Activated naive CD8-positive, alpha-beta T cell treated with anti-CD3 and anti-CD28 coated beads, Interleukin-2, amount 10 ng/mL, durations not matched to agents 7 days and 5 days (primary cell): Measurements from ENCODE around the gene TMEM126B. TPM values are rescaled to one million over a fixed set of nuclear protein-coding genes. Genes with fewer than 3 reads are reported as not detected.
"Not testable (repeated sequence)": the region's sequence is repeated elsewhere in the genome, so short reads cannot be mapped to it uniquely, and the experiment has no call there.

Experiments used
- ATAC-seq: fragments of 150-1000 bp; cut with Tn5 transposase; one replicate; pipeline ENCODE4 v1.10.0; 2021; ENCODE audit warnings: low read depth, moderate library complexity
- POLR2A ChIA-PET: fragments of 350-600 bp; sonication (Branson Sonifier 250); formaldehyde crosslinking; loops from one replicate; lab custom pipeline; 2021; ENCODE audit warnings: antibody characterized with exemption; lab: Charles Lee
- DNase-seq: peaks from one replicate; pipeline ENCODE4 v3.0.0; 2021
- H3K27ac Mint-ChIP-seq: one replicate; pipeline ENCODE4 v1.8.0; 2022; ENCODE audit warnings: mild to moderate bottlenecking, mixed read lengths
- H3K27me3 Mint-ChIP-seq: one replicate; pipeline ENCODE4 v1.8.0; 2022; ENCODE audit warnings: mild to moderate bottlenecking, moderate library complexity, mixed read lengths
- H3K36me3 Mint-ChIP-seq: one replicate; pipeline ENCODE4 v1.8.0; 2021; ENCODE audit warnings: mild to moderate bottlenecking, mixed read lengths
- H3K4me1 Mint-ChIP-seq: one replicate; pipeline ENCODE4 v1.8.0; 2021; ENCODE audit warnings: mixed read lengths
- H3K4me3 Mint-ChIP-seq: one replicate; pipeline ENCODE4 v1.8.0; 2022; ENCODE audit warnings: mild to moderate bottlenecking, moderate library complexity, mixed read lengths
- H3K9me3 Mint-ChIP-seq: one replicate; pipeline ENCODE4 v1.8.0; 2021; ENCODE audit warnings: mixed read lengths
- total RNA-seq, 2 experiments: library from RNA; stranded (reverse); gene quantifications; one replicate each; pipeline ENCODE4 v1.2.3, GENCODE V29; 2021

The TMEM126B gene
- 10 to 100 TPM; 52.8 to 53.9 TPM for total RNA-seq

DNA sequence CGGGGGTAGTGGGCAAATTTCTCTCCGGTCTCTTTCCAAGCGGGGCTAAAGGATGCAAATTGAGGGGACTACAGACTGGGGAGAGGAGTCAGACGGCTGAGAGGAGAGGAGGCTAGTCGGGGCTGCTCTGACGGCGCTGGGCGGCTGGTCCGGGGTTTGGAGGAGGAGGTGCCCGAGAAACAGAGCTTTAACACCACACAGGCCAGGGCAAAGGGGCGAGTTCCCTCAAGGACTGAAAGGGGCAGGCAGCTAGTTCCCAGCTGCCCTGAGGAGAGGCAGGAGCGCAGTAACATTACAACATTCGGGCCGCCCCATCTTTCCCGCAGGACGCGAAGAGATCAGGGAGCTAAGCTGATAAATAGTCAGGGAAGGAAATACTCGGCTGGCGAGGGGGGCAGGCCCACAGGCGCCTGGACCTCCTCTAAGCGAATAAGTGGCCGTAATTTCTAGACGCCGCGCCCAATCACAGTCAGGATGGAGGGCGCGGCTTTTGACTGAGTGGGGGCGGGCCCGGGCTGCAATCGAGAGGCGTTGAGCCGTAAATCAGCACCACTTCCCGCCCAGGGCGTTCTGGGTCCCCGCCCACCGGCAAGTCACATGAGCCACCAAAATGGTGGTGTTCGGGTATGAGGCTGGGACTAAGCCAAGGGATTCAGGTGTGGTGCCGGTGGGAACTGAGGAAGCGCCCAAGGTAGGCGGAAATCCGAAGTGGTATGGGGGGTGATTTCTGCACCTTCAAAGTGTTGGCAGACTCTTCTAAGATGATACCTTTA is at the start of gene TMEM126B:
TSS of gene TMEM126B (plus strand) at position 596 of the 773 bp plus-strand sequence. CDS start at position 611, 15 bp downstream.
- ATAC-seq = peak; percentile 99
- Mint-ChIP-seq H3K27me3 (peaks cover 2% of the 10 kb centered on the region), H3K27ac (peak within 1 kb of the TSS; percentile 95), H3K4me1 (peaks cover 29% of the 10 kb centered on the region), H3K9me3 (no peaks in the 10 kb centered on the region), H3K36me3 (peaks cover 16% of the 10 kb centered on the region), H3K4me3 (peak within 1 kb of the TSS; percentile 97)
- POLR2A ChIA-PET = interaction anchor here (0.7 to 3.8 kb wide), 12 partner anchors 17 to 674 kb away, joined by 3 to 48 read pairs (median 4); partner anchors contain the start of genes CCDC83, CREBZF, EED and HIKESHI
- peak; percentile 94 for DNase-seq

DNA sequence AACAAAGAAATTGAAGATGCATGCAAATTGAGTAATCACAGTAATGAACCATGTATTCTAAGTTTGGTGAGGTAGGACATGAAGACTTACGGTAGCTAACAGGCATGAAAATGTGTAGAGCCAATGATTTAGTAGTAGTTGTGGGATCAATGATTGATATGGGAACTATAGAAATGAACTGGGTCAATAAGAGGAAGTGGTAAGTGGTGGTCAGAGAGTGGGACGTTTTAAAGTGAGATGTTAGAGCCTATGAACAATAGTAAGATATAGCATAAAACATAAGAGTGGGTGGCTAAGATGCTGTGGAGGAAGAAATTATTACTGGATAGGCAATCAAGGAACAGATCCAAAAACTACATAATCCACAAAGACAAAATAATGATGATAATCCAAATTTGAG is 46.3 kb upstream of the TMEM126B start:
- Mint-ChIP-seq H3K27ac (no peak overlapping the region), H3K36me3 (no peaks in the 10 kb centered on the region)
- ATAC-seq = no peak

DNA sequence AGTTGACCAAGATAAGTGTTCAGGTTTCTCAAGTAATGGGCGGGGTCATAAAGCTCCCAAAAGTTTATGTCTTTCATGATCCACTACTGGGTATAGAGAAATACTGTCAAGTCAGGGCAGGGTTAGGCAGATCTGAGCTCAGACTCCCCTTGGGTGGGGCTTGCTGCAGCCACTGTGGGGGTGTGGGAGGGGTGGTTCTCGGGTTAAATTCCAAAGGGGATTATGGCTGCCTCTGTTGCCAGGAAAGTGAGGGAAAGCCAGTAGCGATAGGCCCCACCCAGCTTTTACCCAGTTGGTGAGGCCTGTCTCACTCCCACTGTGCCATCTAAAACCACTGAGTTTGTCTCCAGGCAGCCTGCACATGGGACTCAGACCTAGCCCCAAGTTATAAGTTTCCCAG is 39.0 kb upstream of the TMEM126B start:
- H3K4me3 Mint-ChIP-seq = no peak overlapping the region

More for the DNA sequence above, 46.3 kb upstream of the TMEM126B start:
- H3K4me3 Mint-ChIP-seq = no peak overlapping the region
- no peak for DNase-seq
- no peaks in the 10 kb centered on the region for H3K4me1 Mint-ChIP-seq
- H3K9me3 Mint-ChIP-seq = no peaks in the 10 kb centered on the region
- peaks cover 13% of the 10 kb centered on the region for H3K27me3 Mint-ChIP-seq
- POLR2A ChIA-PET = no interaction called here

DNA sequence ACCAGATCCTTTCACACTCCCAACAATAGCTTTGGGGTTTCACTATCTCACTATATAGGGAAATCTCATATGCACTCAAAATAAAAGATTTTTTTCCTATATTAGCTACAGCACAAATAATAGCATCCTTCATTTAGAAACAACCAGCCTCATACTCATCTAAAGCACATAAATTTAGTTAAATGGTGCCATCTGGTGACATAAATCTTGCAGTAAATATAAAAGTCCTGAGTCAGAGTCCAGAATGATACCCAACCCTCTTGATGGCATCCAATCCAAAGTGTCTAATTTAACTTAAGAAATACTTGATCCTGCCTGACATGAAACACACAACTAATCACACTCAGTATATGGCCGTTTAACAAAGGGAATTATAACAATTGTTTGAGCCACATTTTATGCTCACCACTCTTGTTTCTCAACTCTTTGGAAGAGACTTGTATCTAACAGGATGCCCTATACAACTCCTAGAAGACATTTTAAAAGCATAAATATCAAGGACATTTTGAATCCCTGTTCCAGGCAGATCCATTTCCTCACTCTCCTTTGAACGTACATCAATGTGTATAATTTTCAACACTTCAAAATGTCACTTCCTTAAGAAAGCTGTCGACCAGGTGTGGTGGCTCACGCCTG is 37.4 kb upstream of the TMEM126B start:
- H3K36me3 Mint-ChIP-seq = no peaks in the 10 kb centered on the region
- POLR2A ChIA-PET = no interaction called here
- H3K9me3 Mint-ChIP-seq = peaks cover 3% of the 10 kb centered on the region
- DNase-seq (no peak), ATAC-seq (no peak)
- no peak overlapping the region for H3K4me3 Mint-ChIP-seq
- H3K27me3 Mint-ChIP-seq = peaks cover 11% of the 10 kb centered on the region
- H3K27ac Mint-ChIP-seq = no peak overlapping the region
- no peaks in the 10 kb centered on the region for H3K4me1 Mint-ChIP-seq

More for the DNA sequence above, 39.0 kb upstream of the TMEM126B start:
- Mint-ChIP-seq H3K9me3 (peaks cover 3% of the 10 kb centered on the region), H3K27me3 (peaks cover 15% of the 10 kb centered on the region), H3K36me3 (no peaks in the 10 kb centered on the region), H3K27ac (no peak overlapping the region), H3K4me1 (no peaks in the 10 kb centered on the region)
- POLR2A ChIA-PET = no interaction called here
- ATAC-seq = no peak
- no peak for DNase-seq

DNA sequence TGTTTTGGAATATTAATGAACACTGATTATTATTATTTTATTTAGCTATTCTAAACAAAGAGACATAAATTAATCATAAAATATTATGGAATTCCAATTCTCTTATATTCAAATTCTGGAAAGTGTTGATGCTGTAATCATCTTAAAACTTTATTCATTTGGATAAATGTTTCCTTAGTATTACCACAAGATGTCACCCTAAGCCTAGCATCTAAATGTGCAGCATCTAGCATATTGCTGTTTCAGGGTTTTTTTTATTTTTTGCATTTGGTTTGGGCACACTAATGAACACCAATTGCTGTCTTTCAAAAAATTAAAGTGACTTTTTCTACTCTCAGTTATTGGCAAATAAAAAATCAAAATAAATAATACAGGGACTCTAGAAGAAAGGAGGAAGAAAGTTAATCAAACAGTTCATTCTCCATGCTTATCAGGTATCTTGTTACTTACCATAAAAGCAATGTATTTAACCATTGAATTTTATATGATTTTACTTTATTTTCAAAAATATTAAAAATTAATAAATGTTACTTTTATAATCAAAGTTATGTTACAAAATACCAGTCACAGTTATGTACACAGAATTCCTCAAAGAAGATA is 33.0 kb upstream of the TMEM126B start:
- Mint-ChIP-seq H3K36me3 (no peaks in the 10 kb centered on the region), H3K9me3 (no peaks in the 10 kb centered on the region), H3K27me3 (no peaks in the 10 kb centered on the region), H3K4me1 (no peaks in the 10 kb centered on the region), H3K4me3 (no peak overlapping the region), H3K27ac (no peak overlapping the region)
- ATAC-seq = no peak
- no peak for DNase-seq
- POLR2A ChIA-PET = no interaction called here

DNA sequence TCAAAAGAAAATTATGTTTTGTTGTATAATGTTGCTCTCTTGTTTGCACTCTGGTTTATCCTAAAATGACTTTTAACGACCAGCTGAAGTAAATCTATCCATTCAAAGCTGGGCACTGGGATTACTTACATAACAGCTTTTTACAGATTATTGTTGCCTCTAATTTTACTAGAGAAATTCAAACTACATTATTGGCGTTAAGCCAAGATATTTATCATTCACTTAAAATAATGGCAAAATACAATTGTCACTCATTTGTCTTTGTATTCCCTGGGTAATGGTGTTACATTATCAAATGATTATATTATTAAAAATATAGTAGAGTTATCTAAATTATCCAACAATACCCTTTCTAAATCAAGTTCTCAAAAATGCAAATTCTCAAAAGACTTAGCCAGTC is 31.5 kb upstream of the TMEM126B start:
- Mint-ChIP-seq H3K27ac (no peak overlapping the region), H3K36me3 (no peaks in the 10 kb centered on the region), H3K4me3 (no peak overlapping the region), H3K4me1 (no peaks in the 10 kb centered on the region), H3K27me3 (no peaks in the 10 kb centered on the region), H3K9me3 (no peaks in the 10 kb centered on the region)
- POLR2A ChIA-PET = no interaction called here
- ATAC-seq (no peak), DNase-seq (no peak)

DNA sequence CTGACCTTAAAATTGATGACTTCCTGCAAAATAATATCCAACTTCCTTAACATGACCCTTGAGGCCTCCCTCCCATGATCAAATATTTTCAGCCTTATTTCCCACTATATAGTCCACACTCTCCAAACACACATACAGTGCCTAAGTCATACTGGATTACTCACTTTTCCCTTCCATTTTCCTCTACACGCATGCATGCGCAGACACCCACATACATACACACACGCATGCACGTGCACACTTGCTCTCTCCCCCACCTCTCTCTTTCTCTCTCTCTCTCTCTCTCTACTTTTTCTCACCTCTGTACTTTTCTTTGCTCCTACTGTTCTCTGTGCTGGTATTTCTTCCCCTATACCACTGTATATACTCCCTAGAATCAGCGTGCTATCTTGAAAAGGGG is 29.3 kb upstream of the TMEM126B start:
- H3K27me3 Mint-ChIP-seq = no peaks in the 10 kb centered on the region
- DNase-seq (no peak), ATAC-seq (no peak)
- H3K27ac Mint-ChIP-seq = no peak overlapping the region
- no peak overlapping the region for H3K4me3 Mint-ChIP-seq
- no peaks in the 10 kb centered on the region for H3K9me3 Mint-ChIP-seq
- no peaks in the 10 kb centered on the region for H3K36me3 Mint-ChIP-seq
- POLR2A ChIA-PET = no interaction called here
- H3K4me1 Mint-ChIP-seq = no peaks in the 10 kb centered on the region

DNA sequence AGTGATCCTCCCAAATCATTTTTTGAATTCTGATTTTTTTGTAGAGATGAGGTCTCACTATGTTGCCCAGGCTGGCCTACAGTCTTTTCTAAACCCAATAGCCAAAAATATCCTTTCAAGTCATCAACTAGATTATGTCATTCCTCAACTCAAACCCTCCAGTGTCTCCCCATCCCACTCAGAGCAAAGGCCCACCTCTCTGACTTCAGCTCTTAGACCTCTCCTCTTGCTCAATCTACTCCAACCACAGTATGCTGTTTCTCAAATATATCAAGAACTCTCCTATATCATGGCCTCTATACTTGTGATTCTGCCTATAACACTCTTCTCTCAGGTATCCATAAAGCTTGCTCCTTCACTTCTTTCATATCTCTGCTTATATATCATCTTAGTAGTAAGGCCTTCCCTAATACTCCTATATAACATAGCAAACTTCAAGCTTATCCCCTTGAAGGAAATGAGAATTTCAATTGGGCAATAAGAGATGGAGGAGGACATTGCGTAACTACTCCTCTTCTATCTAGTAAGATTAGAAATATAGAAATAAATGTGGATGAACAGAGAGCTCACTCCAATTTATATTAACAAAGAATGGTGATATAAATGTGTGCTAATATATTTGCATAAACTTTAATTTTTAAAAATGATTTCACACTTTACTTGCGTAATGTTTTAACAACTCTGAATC is 25.7 kb upstream of the TMEM126B start:
- no peak overlapping the region for H3K27ac Mint-ChIP-seq

DNA sequence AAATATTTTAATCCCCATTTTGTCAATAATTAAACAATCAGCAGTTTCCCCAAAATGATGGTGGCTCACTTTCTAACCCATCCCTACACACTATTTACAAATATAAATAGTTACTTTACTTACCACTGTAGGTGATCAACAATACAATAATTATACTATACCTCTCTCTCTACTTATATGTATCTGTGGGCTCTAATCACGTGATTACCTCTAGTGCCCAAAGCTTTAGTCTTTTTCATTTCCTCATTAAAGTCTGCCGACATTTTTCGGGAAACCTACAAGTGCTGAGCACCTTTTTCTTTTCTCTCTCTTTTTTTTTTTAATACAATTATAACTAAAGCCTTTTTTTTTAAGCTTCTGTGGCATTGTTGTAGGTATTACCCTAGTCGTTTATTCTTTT is 25.2 kb upstream of the TMEM126B start:
- H3K9me3 Mint-ChIP-seq = no peaks in the 10 kb centered on the region

More for the DNA sequence above, 25.7 kb upstream of the TMEM126B start:
- H3K4me3 Mint-ChIP-seq = no peak overlapping the region
- no peaks in the 10 kb centered on the region for H3K9me3 Mint-ChIP-seq
- DNase-seq (no peak), ATAC-seq (no peak)
- H3K36me3 Mint-ChIP-seq = peaks cover 1% of the 10 kb centered on the region
- no peaks in the 10 kb centered on the region for H3K27me3 Mint-ChIP-seq
- POLR2A ChIA-PET = no interaction called here
- H3K4me1 Mint-ChIP-seq = peaks cover 6% of the 10 kb centered on the region

DNA sequence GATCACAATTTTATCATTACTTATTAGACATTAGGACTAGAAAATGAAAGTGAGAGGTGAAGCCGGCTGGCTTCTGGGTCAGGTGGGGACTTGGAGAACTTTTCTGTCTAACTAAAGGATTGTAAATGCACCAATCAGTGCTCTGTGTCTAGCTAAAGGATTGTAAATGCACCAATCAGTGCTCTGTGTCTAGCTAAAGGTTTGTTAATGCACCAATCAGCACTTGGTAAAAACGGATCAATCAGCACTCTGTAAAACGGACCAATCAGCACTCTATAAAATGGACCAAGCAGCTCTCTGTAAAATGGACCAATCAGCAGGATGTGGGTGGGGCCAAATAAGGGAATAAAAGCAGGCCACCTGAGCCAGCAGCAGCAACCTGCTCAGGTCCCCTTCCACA is 22.2 kb upstream of the TMEM126B start:
- ATAC-seq = not testable (repeated sequence)

More for the DNA sequence above, 25.2 kb upstream of the TMEM126B start:
- peaks cover 1% of the 10 kb centered on the region for H3K36me3 Mint-ChIP-seq
- no peak overlapping the region for H3K27ac Mint-ChIP-seq
- DNase-seq (no peak), ATAC-seq (no peak)
- POLR2A ChIA-PET = no interaction called here
- no peak overlapping the region for H3K4me3 Mint-ChIP-seq
- no peaks in the 10 kb centered on the region for H3K27me3 Mint-ChIP-seq
- peaks cover 6% of the 10 kb centered on the region for H3K4me1 Mint-ChIP-seq

DNA sequence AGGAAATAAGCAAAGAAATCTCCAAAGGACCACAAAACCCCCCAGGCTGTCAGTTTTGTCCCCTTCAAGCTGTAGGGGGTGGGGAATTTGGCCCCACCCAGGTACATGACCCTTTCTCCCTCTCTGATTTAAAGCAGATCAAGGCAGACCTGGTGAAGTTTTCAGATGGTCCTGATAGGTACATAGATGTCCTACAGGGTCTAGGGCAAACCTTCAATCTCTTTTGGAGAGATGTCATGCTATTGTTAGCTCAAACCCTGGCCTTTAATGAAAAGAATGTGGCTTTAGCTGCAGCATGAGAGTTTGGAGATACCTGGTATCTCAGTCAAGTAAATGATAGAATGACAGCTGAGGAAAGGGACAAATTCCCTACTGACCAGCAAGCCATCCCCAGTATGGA is 19.8 kb upstream of the TMEM126B start:
- POLR2A ChIA-PET, H3K4me3 Mint-ChIP-seq, H3K27me3 Mint-ChIP-seq, H3K36me3 Mint-ChIP-seq, H3K27ac Mint-ChIP-seq, DNase-seq, ATAC-seq, H3K9me3 Mint-ChIP-seq: not testable (repeated sequence)
- peaks cover 15% of the 10 kb centered on the region for H3K4me1 Mint-ChIP-seq

More for the DNA sequence above, 22.2 kb upstream of the TMEM126B start:
- POLR2A ChIA-PET, H3K9me3 Mint-ChIP-seq, H3K4me3 Mint-ChIP-seq, H3K36me3 Mint-ChIP-seq, DNase-seq, H3K27ac Mint-ChIP-seq, H3K27me3 Mint-ChIP-seq: not testable (repeated sequence)
- H3K4me1 Mint-ChIP-seq = peaks cover 13% of the 10 kb centered on the region

DNA sequence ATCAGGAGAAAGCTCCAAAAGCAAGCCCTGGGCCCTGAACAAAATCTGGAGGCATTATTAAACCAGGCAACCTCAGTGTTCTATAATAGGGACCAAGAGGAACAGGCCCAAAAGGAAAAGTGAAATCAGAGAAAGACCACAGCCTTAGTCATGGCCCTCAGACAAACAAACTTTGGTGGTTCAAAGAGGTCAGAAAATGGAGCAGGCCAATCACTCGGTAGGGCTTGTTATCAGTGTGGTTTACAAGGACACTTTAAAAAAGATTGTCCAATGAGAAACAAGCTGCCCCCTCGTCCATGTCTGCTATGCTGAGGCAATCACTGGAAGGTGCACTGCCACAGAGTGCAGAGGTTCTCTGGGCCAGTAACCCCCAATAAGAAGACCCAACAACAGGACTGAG is 19.1 kb upstream of the TMEM126B start:
- DNase-seq, H3K4me3 Mint-ChIP-seq, H3K9me3 Mint-ChIP-seq, H3K27me3 Mint-ChIP-seq, H3K27ac Mint-ChIP-seq, ATAC-seq, POLR2A ChIA-PET, H3K36me3 Mint-ChIP-seq: not testable (repeated sequence)
- H3K4me1 Mint-ChIP-seq = peaks cover 15% of the 10 kb centered on the region

DNA sequence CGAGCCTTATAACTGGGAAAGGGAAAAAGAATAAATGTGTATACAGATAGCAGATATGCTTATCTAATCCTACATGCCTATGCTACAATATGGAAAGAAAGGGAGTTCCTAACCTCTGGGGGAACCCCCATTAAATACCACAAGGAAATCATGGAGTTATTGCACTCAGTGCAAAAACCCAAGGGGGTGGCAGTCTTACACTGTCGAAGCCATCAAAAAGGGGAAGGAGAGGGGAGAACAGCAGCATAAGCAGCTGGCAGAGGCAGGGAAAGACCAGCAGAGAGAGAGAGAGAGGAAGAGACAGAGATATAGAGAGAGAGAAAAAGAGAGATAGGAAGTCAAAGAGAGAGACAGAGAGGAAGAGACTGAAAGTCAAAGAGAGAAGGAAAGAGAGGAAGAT is 16.8 kb upstream of the TMEM126B start:
- H3K27ac Mint-ChIP-seq, H3K27me3 Mint-ChIP-seq, H3K4me1 Mint-ChIP-seq, H3K9me3 Mint-ChIP-seq, H3K36me3 Mint-ChIP-seq, ATAC-seq, H3K4me3 Mint-ChIP-seq, DNase-seq, POLR2A ChIA-PET: not testable (repeated sequence)
